Gastroesophageal sphincter (tissue), 3 donors: Measurements from ENCODE around the gene SMG5.
"Not testable (repeated sequence)": the region's sequence is repeated elsewhere in the genome, so short reads cannot be mapped to it uniquely, and the experiment has no call there.

Experiments used
- EP300 ChIP-seq: sonication (generic); formaldehyde crosslinking; IDR thresholded peaks from one replicate; pipeline ENCODE4 v1.6.1; 2017; ENCODE audit warnings: antibody characterized with exemption, mild to moderate bottlenecking
- POLR2A ChIP-seq, 2 donors: fragments of 450-650 bp; IDR thresholded peaks; one replicate each; pipeline ENCODE4 v1.6.1; 2017; ENCODE audit warnings: antibody characterized with exemption in 2 of 2, mild to moderate bottlenecking in 2 of 2, moderate library complexity in 1 of 2
- TF ChIP-seq, protein P1 (sequence below), 4 experiments: fragments of 200-600 bp in 2 of 4; fragments of 450-650 bp in 2 of 4; sonication (generic) in 1 of 4; IDR thresholded peaks; one replicate each; pipeline ENCODE4 v1.5.1; 2017 to 2019; ENCODE audit warnings: antibody characterized with exemption in 4 of 4, mild to moderate bottlenecking in 2 of 4, moderate library complexity in 2 of 4

DNA sequence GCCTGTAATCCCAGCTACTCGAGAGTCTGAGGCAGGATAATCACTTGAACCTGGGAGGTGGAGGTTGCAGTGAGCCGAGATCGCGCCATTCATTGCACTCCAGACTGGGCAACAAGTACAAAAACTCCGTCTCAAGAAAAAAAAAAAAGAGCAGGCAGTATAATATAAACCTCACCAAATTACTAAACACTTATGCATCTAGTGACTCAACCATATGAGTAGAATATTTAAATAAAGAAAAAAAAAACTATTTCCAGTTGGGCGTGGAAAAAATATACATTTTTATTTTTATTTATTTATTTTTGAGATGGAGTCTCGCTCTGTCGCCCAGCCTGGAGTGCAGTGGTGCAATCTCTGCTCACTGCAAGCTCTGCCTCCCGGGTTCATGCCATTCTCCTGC is 40.6 kb upstream of the SMG5 start:
- TF ChIP-seq, protein P1, sequence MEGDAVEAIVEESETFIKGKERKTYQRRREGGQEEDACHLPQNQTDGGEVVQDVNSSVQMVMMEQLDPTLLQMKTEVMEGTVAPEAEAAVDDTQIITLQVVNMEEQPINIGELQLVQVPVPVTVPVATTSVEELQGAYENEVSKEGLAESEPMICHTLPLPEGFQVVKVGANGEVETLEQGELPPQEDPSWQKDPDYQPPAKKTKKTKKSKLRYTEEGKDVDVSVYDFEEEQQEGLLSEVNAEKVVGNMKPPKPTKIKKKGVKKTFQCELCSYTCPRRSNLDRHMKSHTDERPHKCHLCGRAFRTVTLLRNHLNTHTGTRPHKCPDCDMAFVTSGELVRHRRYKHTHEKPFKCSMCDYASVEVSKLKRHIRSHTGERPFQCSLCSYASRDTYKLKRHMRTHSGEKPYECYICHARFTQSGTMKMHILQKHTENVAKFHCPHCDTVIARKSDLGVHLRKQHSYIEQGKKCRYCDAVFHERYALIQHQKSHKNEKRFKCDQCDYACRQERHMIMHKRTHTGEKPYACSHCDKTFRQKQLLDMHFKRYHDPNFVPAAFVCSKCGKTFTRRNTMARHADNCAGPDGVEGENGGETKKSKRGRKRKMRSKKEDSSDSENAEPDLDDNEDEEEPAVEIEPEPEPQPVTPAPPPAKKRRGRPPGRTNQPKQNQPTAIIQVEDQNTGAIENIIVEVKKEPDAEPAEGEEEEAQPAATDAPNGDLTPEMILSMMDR (IDR thresholded peaks at IDR 0.05) = not testable (repeated sequence)
- not testable (repeated sequence) for TF ChIP-seq POLR2A (IDR thresholded peaks at IDR 0.05); EP300
